H1 (cell line): Measurements from ENCODE around the gene PTPRH. TPM values are rescaled to one million over a fixed set of nuclear protein-coding genes. Genes with fewer than 3 reads are reported as not detected.

Experiments used
- CTCF ChIA-PET: fragments of 300-600 bp; sonication (Branson Sonifier 250); formaldehyde crosslinking; loops from one replicate; lab custom pipeline; 2021; ENCODE audit not compliant: partially characterized antibody; lab: Charles Lee
- POLR2A ChIA-PET: fragments of 300-600 bp; sonication (Branson Sonifier 250); formaldehyde crosslinking; loops from one replicate; lab custom pipeline; 2021; ENCODE audit warnings: inconsistent platforms; ENCODE audit not compliant: partially characterized antibody; lab: Charles Lee
- DNase-seq, 2 experiments: peaks; one replicate each; pipeline versions ENCODE4 v3.0.0 to v3.0.0-alpha.2; 2010 to 2022; ENCODE audit warnings: low spot score in 2 of 2, low read depth in 1 of 2, mixed read lengths in 1 of 2
- FAIRE-seq: peaks from 2 replicates; lab custom pipeline; 2011; peaks lifted over from hg19 to GRCh38; lab: Jason Lieb, UNC
- H2AFZ ChIP-seq: 2 replicates; pipeline ENCODE4 v1.8.1; 2012; ENCODE audit warnings: low read length, inconsistent platforms
- H2AK5ac ChIP-seq: 2 replicates; pipeline ENCODE4 v1.6.1; 2013; ENCODE audit warnings: low read depth, low read length
- H2BK120ac ChIP-seq: replicated peaks from 2 replicates; pipeline ENCODE3; 2013; ENCODE audit warnings: low read depth, low read length, inconsistent platforms
- H2BK12ac ChIP-seq: 2 replicates; pipeline ENCODE4 v1.6.1; 2013; ENCODE audit warnings: low read depth, low read length
- H2BK15ac ChIP-seq: 2 replicates; pipeline ENCODE4 v1.6.1; 2013; ENCODE audit warnings: low read length
- H2BK20ac ChIP-seq: 2 replicates; pipeline ENCODE4 v1.6.1; 2013; ENCODE audit warnings: low read length
- H2BK5ac ChIP-seq: 2 replicates; pipeline ENCODE4 v1.6.1; 2013; ENCODE audit warnings: low read depth, low read length
- H3K14ac ChIP-seq: 2 replicates; pipeline ENCODE4 v1.6.1; 2013; ENCODE audit warnings: inconsistent platforms; ENCODE audit not compliant: insufficient read length
- H3K18ac ChIP-seq: 2 replicates; pipeline ENCODE4 v1.6.1; 2013; ENCODE audit warnings: low read length; ENCODE audit errors: extremely low read depth
- H3K23ac ChIP-seq: 2 replicates; pipeline ENCODE4 v1.6.1; 2013; ENCODE audit warnings: inconsistent platforms; ENCODE audit not compliant: insufficient read length
- H3K23me2 ChIP-seq: 2 replicates; pipeline ENCODE4 v1.6.1; 2013; ENCODE audit warnings: low read depth, low read length
- H3K27ac ChIP-seq: 2 replicates; pipeline ENCODE4 v1.6.1; 2011; ENCODE audit warnings: low read depth, low read length, inconsistent platforms
- H3K27me3 ChIP-seq, 4 experiments: replicated peaks in 1 of 4; 1 replicate in 1 of 4; 2 replicates in 3 of 4; pipeline versions ENCODE4 v1.6.1 to v1.8.1; 2011 to 2013; ENCODE audit warnings: low read length in 3 of 4, mild to moderate bottlenecking in 3 of 4, inconsistent platforms in 2 of 4, mixed read lengths in 2 of 4, moderate library complexity in 1 of 4; ENCODE audit not compliant: control insufficient read depth in 3 of 4, insufficient read depth in 3 of 4; ENCODE audit errors: extremely low read depth in 1 of 4
- H3K36me3 ChIP-seq, 4 experiments: 2 replicates each; pipeline versions ENCODE4 v1.6.1 to v1.8.1; 2011 to 2013; ENCODE audit warnings: mild to moderate bottlenecking in 4 of 4, low read length in 3 of 4, moderate library complexity in 2 of 4, control low read depth in 1 of 4, inconsistent platforms in 1 of 4; ENCODE audit not compliant: insufficient read depth in 4 of 4, control insufficient read depth in 2 of 4
- H3K4ac ChIP-seq: replicated peaks from 2 replicates; pipeline ENCODE3; 2013; ENCODE audit warnings: low read length, low read depth, mixed read lengths, inconsistent platforms; ENCODE audit not compliant: insufficient read length
- H3K4me1 ChIP-seq, 4 experiments: replicated peaks in 1 of 4; 1 replicate in 1 of 4; 2 replicates in 3 of 4; pipeline versions ENCODE4 v1.6.1 to v1.8.1; 2011 to 2013; ENCODE audit warnings: low read length in 3 of 4, inconsistent platforms in 2 of 4, mixed read lengths in 1 of 4; ENCODE audit not compliant: insufficient read depth in 4 of 4, control insufficient read depth in 3 of 4
- H3K4me2 ChIP-seq, 2 experiments: 2 replicates each; pipeline versions ENCODE4 v1.6.1 to v1.8.1; 2011 to 2013; ENCODE audit warnings: low read depth in 2 of 2, low read length in 2 of 2, control low read depth in 1 of 2, inconsistent platforms in 1 of 2, mild to moderate bottlenecking in 1 of 2; ENCODE audit not compliant: insufficient read depth in 1 of 2
- H3K4me3 ChIP-seq, 4 experiments: fragments of 200-600, 300-600 bp in 1 of 4; sonication (generic), shearing (Covaris generic), sonication (Bioruptor Twin) in 1 of 4; 2 replicates each; pipeline versions ENCODE4 v1.5.1 to v1.8.1; 2011 to 2016; ENCODE audit warnings: low read length in 4 of 4, low read depth in 3 of 4, control low read depth in 2 of 4, inconsistent platforms in 2 of 4, mild to moderate bottlenecking in 2 of 4, mixed read lengths in 1 of 4, moderate library complexity in 1 of 4; ENCODE audit not compliant: insufficient read depth in 2 of 4; ENCODE audit errors: extremely low read depth in 1 of 4
- H3K56ac ChIP-seq: replicated peaks from 2 replicates; pipeline ENCODE3; 2013; ENCODE audit warnings: low read depth, mild to moderate bottlenecking, mixed read lengths, low read length, inconsistent platforms; ENCODE audit not compliant: insufficient read length
- H3K79me1 ChIP-seq: 2 replicates; pipeline ENCODE4 v1.6.1; 2013; ENCODE audit warnings: low read depth, low read length, control low read depth
- H3K79me2 ChIP-seq, 2 experiments: 2 replicates each; pipeline versions ENCODE4 v1.6.1 to v1.8.1; 2012 to 2013; ENCODE audit warnings: low read length in 2 of 2, mild to moderate bottlenecking in 2 of 2, inconsistent platforms in 1 of 2; ENCODE audit not compliant: insufficient read depth in 2 of 2, control insufficient read depth in 1 of 2
- H3K9ac ChIP-seq, 4 experiments: replicated peaks in 1 of 4; 1 replicate in 1 of 4; 2 replicates in 3 of 4; pipeline versions ENCODE4 v1.6.1 to v1.8.1; 2011 to 2013; ENCODE audit warnings: low read depth in 3 of 4, low read length in 3 of 4, control low read depth in 2 of 4, mild to moderate bottlenecking in 2 of 4, moderate library complexity in 2 of 4, inconsistent platforms in 1 of 4; ENCODE audit errors: extremely low read depth in 1 of 4
- H3K9me3 ChIP-seq, 2 experiments: 2 replicates each; pipeline versions ENCODE4 v1.6.1 to v1.8.1; 2012 to 2013; ENCODE audit warnings: mild to moderate bottlenecking in 2 of 2, moderate library complexity in 2 of 2, control low read depth in 1 of 2, inconsistent platforms in 1 of 2, low read depth in 1 of 2, low read length in 1 of 2, mixed read lengths in 1 of 2; ENCODE audit not compliant: insufficient read depth in 2 of 2
- H4K20me1 ChIP-seq, 2 experiments: replicated peaks in 1 of 2; 2 replicates each; pipeline versions ENCODE3 to v1.8.1; 2011 to 2013; ENCODE audit warnings: inconsistent platforms in 2 of 2, low read length in 2 of 2, mild to moderate bottlenecking in 1 of 2; ENCODE audit not compliant: insufficient read depth in 2 of 2, control insufficient read depth in 1 of 2
- H4K5ac ChIP-seq: 2 replicates; pipeline ENCODE4 v1.6.1; 2013; ENCODE audit warnings: low read length, low read depth, mixed read lengths, inconsistent platforms; ENCODE audit not compliant: insufficient read length
- H4K8ac ChIP-seq: 2 replicates; pipeline ENCODE4 v1.8.0; 2013; ENCODE audit warnings: mild to moderate bottlenecking, moderate library complexity, low read length, inconsistent platforms; ENCODE audit not compliant: insufficient read depth; ENCODE audit errors: extremely low read depth
- H4K91ac ChIP-seq: replicated peaks from 2 replicates; pipeline ENCODE3; 2013; ENCODE audit warnings: low read length, mixed read lengths, inconsistent platforms; ENCODE audit not compliant: insufficient read length
- HDAC6 ChIP-seq: IDR thresholded peaks from one replicate; pipeline ENCODE4 v1.7.1; 2012; ENCODE audit warnings: low read depth, mild to moderate bottlenecking, inconsistent platforms, low read length, moderate library complexity
- SAP30 ChIP-seq: fragments of 300-600 bp; sonication (generic); IDR thresholded peaks from 2 replicates; pipeline ENCODE4 v1.7.1; 2012; ENCODE audit warnings: low read length, moderate library complexity, mild to moderate bottlenecking, inconsistent platforms; ENCODE audit not compliant: insufficient read depth, insufficient replicate concordance
- WGBS, 2 experiments: shearing (Covaris generic) in 1 of 2; methylation state at CpG; one replicate each; pipeline versions ENCODE4 v1.1.6 to v1.1.7; 2013 to 2015; ENCODE audit warnings: low lambda C conversion rate in 2 of 2, mixed read lengths in 2 of 2, inconsistent platforms in 1 of 2, low coverage in 1 of 2, missing lambda C conversion rate in 1 of 2; ENCODE audit not compliant: insufficient replicate concordance in 2 of 2, insufficient coverage in 1 of 2, insufficient read length in 1 of 2; ENCODE audit errors: extremely low coverage in 1 of 2, missing lambda C conversion rate in 1 of 2; 5-methylcytosine and 5-hydroxymethylcytosine counted together
- polyA plus RNA-seq, 7 experiments: library from polyadenylated mRNA; depleted of rRNA in 3 of 7; stranded (reverse) in 5 of 7; unstranded in 2 of 7; fragments of >200 nt in 5 of 7; fragments of 200-250 nt in 2 of 7; gene quantifications; 1 replicate in 5 of 7; 2 replicates in 1 of 7; 4 replicates in 1 of 7; pipeline versions ENCODE4 v1.2.1 to v1.2.3, GENCODE V29; 2011 to 2013; ENCODE audit warnings: missing spikeins in 2 of 7, mixed read lengths in 2 of 7
- total RNA-seq: library from RNA; stranded (reverse); fragmentation: NEBNext Ultra II Directional; extraction: Animal tissue kit (Norgen Biotek cat#: 25700); gene quantifications from 2 replicates; pipeline ENCODE4 v1.2.1, GENCODE V29; 2021
- TF ChIP-seq, protein P1 (sequence below): IDR thresholded peaks from 2 replicates; pipeline ENCODE4 v1.6.1; 2012; ENCODE audit warnings: inconsistent platforms
- TF ChIP-seq, protein P2 (sequence below): IDR thresholded peaks from 2 replicates; pipeline ENCODE4 v1.6.1; 2011; ENCODE audit warnings: low read length, improper control_type of control experiment

Gene PTPRH
- total and polyA plus RNA-seq, 2 of the 8 experiments (the other 6 are each of a cell fraction or from before 2014, with no cell fraction given), result 0.30 to 0.39 TPM

DNA sequence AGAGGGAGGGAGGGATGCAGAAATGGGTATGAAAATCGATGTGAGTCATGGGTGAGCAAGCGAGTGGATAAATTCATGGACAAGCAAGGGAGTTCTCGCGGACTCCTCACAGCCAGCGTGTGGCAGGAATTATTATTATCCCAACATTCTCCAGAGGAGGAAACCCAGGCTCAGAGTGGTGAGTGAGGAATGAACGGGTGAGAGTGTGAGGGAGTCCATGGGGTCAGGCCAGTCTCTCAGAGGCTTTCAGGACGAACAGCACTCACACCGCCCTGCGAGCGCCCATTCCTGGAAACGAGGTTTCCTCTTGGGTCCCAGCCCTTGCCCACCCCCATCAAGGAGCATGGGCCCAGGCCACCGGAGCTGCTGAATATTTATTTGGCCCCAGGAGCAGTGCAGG lies 36.6 kb downstream of the PTPRH start:
- H3K36me3 ChIP-seq, result no peaks in the 10 kb centered on the region
- H3K4me2 ChIP-seq, result peak overlapping the region; percentile 87 to 97
- H4K20me1 ChIP-seq, result no peaks in the 10 kb centered on the region
- H3K9ac ChIP-seq, result no peak overlapping the region
- WGBS, 2 experiments, result 23% methylated on average over 12 of the region's 12 CpGs; no CpG with 5 or more reads in 1 of the 2 experiments
- H3K27ac ChIP-seq, result no peak overlapping the region
- CTCF ChIA-PET, result interaction anchor here (1.3 to 1.6 kb wide), 3 partner anchors 15 to 84 kb away, joined by 3 to 4 read pairs (median 4); partner anchors contain the start of gene TNNI3
- no peak overlapping the region for H3K23ac ChIP-seq
- H3K9me3 ChIP-seq, result no peaks in the 10 kb centered on the region
- H4K91ac ChIP-seq, result peak overlapping the region; percentile 35
- H2AK5ac ChIP-seq, result no peak overlapping the region
- 0 out of 2 replicates have a peak overlapping the region, but pooled peaks have one; percentile 13 for H2AFZ ChIP-seq
- no peak for TF ChIP-seq HDAC6
- peak; percentile 47 for TF ChIP-seq SAP30
- TF ChIP-seq, protein P1, sequence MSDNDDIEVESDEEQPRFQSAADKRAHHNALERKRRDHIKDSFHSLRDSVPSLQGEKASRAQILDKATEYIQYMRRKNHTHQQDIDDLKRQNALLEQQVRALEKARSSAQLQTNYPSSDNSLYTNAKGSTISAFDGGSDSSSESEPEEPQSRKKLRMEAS, result no peak
- TF ChIP-seq, protein P2, sequence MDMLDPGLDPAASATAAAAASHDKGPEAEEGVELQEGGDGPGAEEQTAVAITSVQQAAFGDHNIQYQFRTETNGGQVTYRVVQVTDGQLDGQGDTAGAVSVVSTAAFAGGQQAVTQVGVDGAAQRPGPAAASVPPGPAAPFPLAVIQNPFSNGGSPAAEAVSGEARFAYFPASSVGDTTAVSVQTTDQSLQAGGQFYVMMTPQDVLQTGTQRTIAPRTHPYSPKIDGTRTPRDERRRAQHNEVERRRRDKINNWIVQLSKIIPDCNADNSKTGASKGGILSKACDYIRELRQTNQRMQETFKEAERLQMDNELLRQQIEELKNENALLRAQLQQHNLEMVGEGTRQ, result no peak
- H3K79me2 ChIP-seq, result no peaks in the 10 kb centered on the region
- H3K23me2 ChIP-seq, result peaks cover 13% of the 10 kb centered on the region; the same call in 1 of the 2 replicates
- no peak overlapping the region for H2BK12ac ChIP-seq
- H4K8ac ChIP-seq, result peak overlapping the region; percentile 0; the same call in 1 of the 2 replicates
- no peak overlapping the region for H2BK15ac ChIP-seq
- H2BK120ac ChIP-seq, result no peak overlapping the region
- H3K4ac ChIP-seq, result no peak overlapping the region
- no peak overlapping the region for H3K14ac ChIP-seq
- H2BK20ac ChIP-seq, result no peak overlapping the region
- peaks cover 2 to 52% (median 28%) of the 10 kb centered on the region in 4 experiments; a peak in 6 of 7 replicates for H3K27me3 ChIP-seq
- no peak overlapping the region for H3K18ac ChIP-seq
- H3K4me1 ChIP-seq, result peaks cover 5 to 21% (median 14%) of the 10 kb centered on the region in 4 experiments
- H3K79me1 ChIP-seq, result no peaks in the 10 kb centered on the region
- H2BK5ac ChIP-seq, result no peak overlapping the region
- POLR2A ChIA-PET, result interaction anchor here (1.0 kb wide), 1 partner anchor 26 kb away, joined by 3 read pairs; no protein-coding TSS in a partner anchor
- H3K4me3 ChIP-seq, result peak overlapping the region; percentile 60 to 77 (median 73)
- H3K56ac ChIP-seq, result no peak overlapping the region
- no peak overlapping the region for H4K5ac ChIP-seq
- FAIRE-seq, result no peak
- no peak for DNase-seq
